Neutrophil (primary cell): ENCODE measurements around the gene GLIS1.

Source experiments
- H3K27ac ChIP-seq: fragments of 200-600 bp; sonication (generic); 2 replicates; pipeline ENCODE4 v1.5.1; 2016; ENCODE audit warnings: mild to moderate bottlenecking, moderate library complexity
- H3K27me3 ChIP-seq: fragments of 200-600 bp; sonication (generic); 2 replicates; pipeline ENCODE4 v1.6.0; 2016; ENCODE audit warnings: mild to moderate bottlenecking
- H3K36me3 ChIP-seq: fragments of 200-600 bp; sonication (generic); 2 replicates; pipeline ENCODE4 v1.5.1; 2017
- H3K4me1 ChIP-seq, 2 experiments: fragments of 200-600 bp in 1 of 2; sonication (generic) in 1 of 2; 1 replicate in 1 of 2; 2 replicates in 1 of 2; pipeline versions ENCODE4 v1.5.1 to v1.6.1; 2013 to 2016; ENCODE audit warnings: low read depth in 1 of 2, low read length in 1 of 2, mild to moderate bottlenecking in 1 of 2, moderate library complexity in 1 of 2; ENCODE audit not compliant: control insufficient read depth in 1 of 2, insufficient read depth in 1 of 2
- H3K4me3 ChIP-seq, 2 experiments: fragments of 200-600 bp in 1 of 2; sonication (generic) in 1 of 2; 1 replicate in 1 of 2; 2 replicates in 1 of 2; pipeline ENCODE4 v1.5.1; 2013 to 2016; ENCODE audit warnings: low read depth in 1 of 2, low read length in 1 of 2, mild to moderate bottlenecking in 1 of 2, moderate library complexity in 1 of 2
- H3K9me3 ChIP-seq: fragments of 200-600 bp; sonication (generic); 2 replicates; pipeline ENCODE4 v1.5.1; 2016
- CTCF ChIP-seq: fragments of 200-600 bp; sonication (generic); IDR thresholded peaks from 2 replicates; pipeline ENCODE4 v1.5.1; 2016; ENCODE audit warnings: antibody characterized with exemption

Gene GLIS1

GRCh38 chr1:53703174-53703573 lies 35.8 kb downstream of the GLIS1 start:
- H3K27ac ChIP-seq = no peak overlapping the region

GRCh38 chr1:53702341-53702740 lies 36.6 kb downstream of the GLIS1 start:
- Histone ChIP-seq H3K4me3 (no peak overlapping the region), H3K27ac (no peak overlapping the region), H3K36me3 (no peaks in the 10 kb centered on the region), H3K9me3 (no peaks in the 10 kb centered on the region), H3K4me1 (no peaks in the 10 kb centered on the region), H3K27me3 (no peaks in the 10 kb centered on the region)
- TF ChIP-seq CTCF = no peak

More at GRCh38 chr1:53703174-53703573, 35.8 kb downstream of the GLIS1 start:
- H3K27me3 ChIP-seq = no peaks in the 10 kb centered on the region
- H3K4me3 ChIP-seq = no peak overlapping the region
- H3K4me1 ChIP-seq = no peaks in the 10 kb centered on the region
- H3K9me3 ChIP-seq = no peaks in the 10 kb centered on the region
- no peaks in the 10 kb centered on the region for H3K36me3 ChIP-seq
- TF ChIP-seq CTCF = no peak

GRCh38 chr1:53700776-53701175 lies 38.2 kb downstream of the GLIS1 start:
- Histone ChIP-seq H3K4me3 (no peak overlapping the region), H3K27ac (no peak overlapping the region), H3K27me3 (no peaks in the 10 kb centered on the region), H3K36me3 (no peaks in the 10 kb centered on the region), H3K9me3 (no peaks in the 10 kb centered on the region), H3K4me1 (no peaks in the 10 kb centered on the region)
- TF ChIP-seq CTCF = no peak

DNA sequence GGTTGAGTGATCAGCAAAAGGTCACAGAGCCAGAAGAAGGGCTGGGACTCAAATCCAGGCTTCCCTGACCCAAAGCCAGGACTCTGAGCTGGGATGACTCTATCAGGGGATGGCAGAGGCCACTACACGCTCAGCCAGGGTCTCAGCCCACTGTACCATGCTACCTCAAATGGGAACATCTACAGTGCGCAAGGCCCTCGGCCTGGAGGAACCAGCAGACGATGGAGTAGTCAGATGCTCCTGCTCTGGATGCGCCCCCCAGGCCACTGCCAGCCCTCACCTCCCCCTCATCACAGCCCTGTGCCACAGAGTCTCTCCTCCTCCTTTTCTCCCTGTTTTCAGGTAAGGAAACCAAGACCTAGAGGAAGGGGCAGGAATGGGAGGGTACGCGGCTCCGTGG lies 39.0 kb downstream of the GLIS1 start:
- Histone ChIP-seq H3K4me3 (no peak overlapping the region), H3K36me3 (no peaks in the 10 kb centered on the region), H3K9me3 (no peaks in the 10 kb centered on the region), H3K27ac (no peak overlapping the region), H3K27me3 (no peaks in the 10 kb centered on the region), H3K4me1 (no peaks in the 10 kb centered on the region)
- no peak for TF ChIP-seq CTCF

DNA sequence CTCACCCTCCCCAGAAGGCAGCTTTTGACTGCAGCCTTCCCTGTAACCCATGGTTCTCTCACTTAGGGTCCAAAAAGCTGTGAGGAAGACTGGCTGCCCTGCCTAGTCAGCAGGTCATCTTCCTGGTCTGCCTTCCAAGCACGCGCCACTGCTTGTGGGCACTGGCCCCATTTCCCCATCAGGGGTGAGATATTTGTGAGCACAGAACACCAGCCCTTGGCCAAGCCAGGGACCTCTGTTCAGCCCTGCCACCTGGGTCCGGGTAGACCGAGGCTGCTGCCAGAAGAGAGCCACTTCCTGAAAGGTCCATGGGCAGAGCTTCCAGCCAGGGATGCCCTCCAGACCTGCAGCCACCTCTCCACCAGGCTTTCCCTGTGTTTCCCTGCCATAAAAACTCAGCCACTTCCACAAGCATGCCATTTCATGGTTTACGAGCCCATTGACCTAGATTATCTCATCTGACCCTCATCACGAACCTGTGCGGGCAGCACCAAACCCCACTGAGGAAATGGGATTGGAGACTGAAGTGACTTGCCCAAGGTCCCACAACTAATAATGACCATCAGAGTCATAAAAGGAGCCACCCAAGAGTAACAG lies 40.5 kb downstream of the GLIS1 start:
- TF ChIP-seq CTCF = no peak
- no peaks in the 10 kb centered on the region for H3K36me3 ChIP-seq
- H3K27ac ChIP-seq = no peak overlapping the region
- H3K9me3 ChIP-seq = no peaks in the 10 kb centered on the region
- H3K4me3 ChIP-seq = no peak overlapping the region
- H3K4me1 ChIP-seq = no peaks in the 10 kb centered on the region
- no peaks in the 10 kb centered on the region for H3K27me3 ChIP-seq
